ENCODE measurements around the gene ANTXR2.
A peak's percentile ranks its signal among the peaks of the same experiment; 100 is the strongest.

The ANTXR2 gene

DNA sequence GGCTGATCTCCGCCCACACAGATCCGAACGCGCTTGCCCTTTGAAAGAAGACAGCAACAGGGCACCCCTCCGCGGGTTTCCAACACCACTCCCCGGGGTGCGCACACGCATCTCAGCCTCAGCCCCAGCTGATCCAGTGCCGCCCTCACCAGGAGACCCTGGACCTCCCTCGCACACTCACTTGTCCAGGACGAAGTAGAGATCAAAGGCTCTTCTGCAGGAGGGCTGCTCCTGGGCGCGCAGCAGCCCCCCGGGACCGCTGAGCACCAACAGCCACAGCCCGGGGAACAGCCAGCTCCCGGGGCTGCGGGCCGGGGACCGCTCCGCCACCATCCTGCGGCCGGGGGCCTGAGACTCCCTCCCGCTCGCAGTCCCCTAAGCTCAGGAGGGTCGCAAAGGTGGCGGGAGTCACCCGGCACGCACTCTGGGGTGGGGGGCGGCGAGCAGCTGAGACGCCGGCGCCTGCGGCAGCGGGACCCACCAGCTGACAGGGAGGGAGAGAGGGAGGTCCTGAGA is 743 bp downstream of the ANTXR2 start:
- ATAC-seq (replicated peaks; ENCODE audit: extremely low read depth, poor library complexity, severe bottlenecking) (peak; percentile 50), DNase-seq (ENCODE audit: low spot score in 2 of 2) (peak; percentile 34 to 42)
- Mint-ChIP-seq H3K27me3 (no peaks in the 10 kb centered on the region), H3K4me3 (peak overlapping the region; percentile 94), H3K36me3 (ENCODE audit: insufficient read depth) (peaks cover 19% of the 10 kb centered on the region), H3K4me1 (peaks cover 56% of the 10 kb centered on the region), H3K27ac (ENCODE audit: low read depth) (peak overlapping the region; percentile 95), H3K9me3 (no peaks in the 10 kb centered on the region)

DNA sequence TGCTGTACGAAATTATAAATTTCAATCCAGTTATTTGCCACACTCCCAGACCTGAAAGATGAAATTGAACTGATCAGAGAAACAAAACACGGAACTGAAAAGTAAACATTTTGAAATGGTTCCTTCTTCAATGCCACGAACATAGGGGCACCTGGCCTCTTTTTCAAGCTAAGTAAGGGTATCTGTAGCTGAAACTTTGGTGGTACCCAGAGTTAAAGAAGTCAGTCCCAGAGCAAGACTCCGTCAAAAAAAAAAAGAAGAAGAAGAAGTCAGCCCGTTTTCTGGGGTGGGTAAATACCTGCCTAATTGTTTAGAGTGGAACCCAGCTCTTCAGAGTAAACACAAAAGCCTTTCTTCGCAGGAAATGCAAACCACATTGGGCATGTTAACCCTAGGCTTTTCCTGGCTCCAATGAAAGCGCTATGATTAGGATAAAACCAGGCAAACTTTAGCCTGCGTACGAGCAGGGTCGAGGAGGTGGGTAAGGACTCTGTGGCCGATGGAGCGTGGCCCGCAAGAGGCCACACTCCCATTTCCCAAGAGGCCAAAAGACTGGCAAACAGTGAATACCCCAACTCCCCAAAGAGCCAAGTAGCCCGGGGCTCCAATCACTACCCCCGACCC is 1.3 kb downstream of the ANTXR2 start:
- Mint-ChIP-seq H3K4me1 (peaks cover 60% of the 10 kb centered on the region), H3K4me3 (peak overlapping the region; percentile 94), H3K36me3 (ENCODE audit: insufficient read depth) (peaks cover 23% of the 10 kb centered on the region), H3K9me3 (no peaks in the 10 kb centered on the region), H3K27ac (ENCODE audit: low read depth) (peak overlapping the region; percentile 95), H3K27me3 (no peaks in the 10 kb centered on the region)
- ATAC-seq (replicated peaks; ENCODE audit: extremely low read depth, poor library complexity, severe bottlenecking) = no peak
- no peak for DNase-seq (ENCODE audit: low spot score in 2 of 2)

DNA sequence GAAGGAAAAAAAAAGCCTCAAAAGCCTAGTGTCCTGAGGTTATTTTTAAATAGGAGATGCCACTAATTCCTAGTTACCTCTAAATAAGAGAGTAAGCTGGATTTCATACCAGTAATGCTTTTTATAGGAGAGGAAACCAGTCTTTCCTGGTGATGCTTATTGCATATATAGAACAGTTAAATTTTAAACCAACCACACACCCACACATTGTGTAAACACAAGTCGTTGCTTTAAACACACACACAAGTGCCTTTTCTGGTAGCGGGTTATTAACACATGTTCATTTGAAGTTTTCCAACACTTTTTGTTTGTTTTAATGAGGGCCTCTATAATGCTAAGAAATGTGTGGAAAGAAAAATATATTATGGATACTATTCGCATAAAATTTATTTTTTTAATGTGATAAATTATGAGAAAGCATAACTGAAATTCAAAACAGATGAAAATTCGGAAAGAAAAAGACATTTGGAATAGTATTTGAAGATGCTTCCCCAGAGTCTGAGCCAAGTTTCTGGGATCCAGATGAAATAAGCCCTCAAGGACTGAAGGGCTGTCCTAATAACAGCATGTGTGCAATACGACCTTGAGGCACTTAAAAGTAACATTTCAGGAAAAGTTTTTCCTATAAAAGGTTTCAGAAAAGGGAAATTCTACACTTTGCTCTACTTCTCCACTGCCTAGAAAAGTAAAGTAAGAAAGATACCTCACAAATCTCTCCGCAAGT is 2.0 kb downstream of the ANTXR2 start:
- Mint-ChIP-seq H3K27ac (ENCODE audit: low read depth) (peak overlapping the region; percentile 95), H3K4me3 (peak overlapping the region; percentile 94), H3K4me1 (peaks cover 59% of the 10 kb centered on the region), H3K36me3 (ENCODE audit: insufficient read depth) (peaks cover 24% of the 10 kb centered on the region), H3K27me3 (no peaks in the 10 kb centered on the region), H3K9me3 (no peaks in the 10 kb centered on the region)
- no peak for ATAC-seq (replicated peaks; ENCODE audit: extremely low read depth, poor library complexity, severe bottlenecking)
- DNase-seq (ENCODE audit: low spot score in 2 of 2) = no peak

DNA sequence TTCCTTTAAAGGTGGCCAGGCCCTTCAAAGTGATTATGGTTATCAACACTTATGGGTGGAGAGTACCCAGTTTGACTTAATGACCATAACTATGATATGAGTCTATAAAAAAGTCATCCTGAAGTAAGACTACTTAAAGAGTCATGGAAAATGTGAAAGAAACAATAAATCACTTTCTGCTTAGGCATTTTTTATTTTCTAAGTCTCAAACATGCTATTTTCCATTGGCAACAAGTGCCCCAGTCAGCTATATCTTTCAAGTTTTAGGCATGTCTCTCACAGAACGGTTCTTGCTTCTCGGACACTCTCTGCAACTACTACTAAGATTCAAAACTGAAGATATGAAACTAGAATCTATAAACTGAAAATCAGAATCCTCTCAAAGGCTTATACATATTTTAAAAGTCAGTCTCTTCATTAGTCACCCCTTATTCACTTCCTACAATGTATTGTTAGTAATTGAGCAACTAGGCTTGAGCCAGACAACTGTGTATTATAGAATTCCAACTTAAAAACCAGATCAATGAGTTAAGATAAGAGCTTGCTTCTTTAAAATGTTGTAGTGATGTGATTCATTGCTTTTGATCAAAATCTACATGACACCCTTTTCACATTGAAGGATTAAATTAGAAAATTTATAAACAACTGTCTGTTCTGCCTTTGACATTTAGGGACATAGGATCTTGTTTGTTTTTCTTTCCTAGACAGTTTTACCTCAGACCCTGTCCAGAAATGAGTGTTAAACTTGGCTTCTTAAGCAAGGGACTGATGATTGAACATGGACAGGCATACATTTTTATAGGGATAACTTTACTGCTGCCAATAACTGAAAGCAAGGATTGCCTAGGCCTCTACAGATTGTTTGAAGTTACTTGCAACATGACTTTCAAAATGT is 2.9 kb downstream of the ANTXR2 start:
- no peak for ATAC-seq (replicated peaks; ENCODE audit: extremely low read depth, poor library complexity, severe bottlenecking)
- Mint-ChIP-seq H3K27ac (ENCODE audit: low read depth) (peak overlapping the region; percentile 55), H3K27me3 (no peaks in the 10 kb centered on the region), H3K4me3 (peak overlapping the region; percentile 36), H3K9me3 (no peaks in the 10 kb centered on the region), H3K4me1 (peaks cover 50% of the 10 kb centered on the region), H3K36me3 (ENCODE audit: insufficient read depth) (peaks cover 25% of the 10 kb centered on the region)
- DNase-seq (ENCODE audit: low spot score in 2 of 2) = no peak

DNA sequence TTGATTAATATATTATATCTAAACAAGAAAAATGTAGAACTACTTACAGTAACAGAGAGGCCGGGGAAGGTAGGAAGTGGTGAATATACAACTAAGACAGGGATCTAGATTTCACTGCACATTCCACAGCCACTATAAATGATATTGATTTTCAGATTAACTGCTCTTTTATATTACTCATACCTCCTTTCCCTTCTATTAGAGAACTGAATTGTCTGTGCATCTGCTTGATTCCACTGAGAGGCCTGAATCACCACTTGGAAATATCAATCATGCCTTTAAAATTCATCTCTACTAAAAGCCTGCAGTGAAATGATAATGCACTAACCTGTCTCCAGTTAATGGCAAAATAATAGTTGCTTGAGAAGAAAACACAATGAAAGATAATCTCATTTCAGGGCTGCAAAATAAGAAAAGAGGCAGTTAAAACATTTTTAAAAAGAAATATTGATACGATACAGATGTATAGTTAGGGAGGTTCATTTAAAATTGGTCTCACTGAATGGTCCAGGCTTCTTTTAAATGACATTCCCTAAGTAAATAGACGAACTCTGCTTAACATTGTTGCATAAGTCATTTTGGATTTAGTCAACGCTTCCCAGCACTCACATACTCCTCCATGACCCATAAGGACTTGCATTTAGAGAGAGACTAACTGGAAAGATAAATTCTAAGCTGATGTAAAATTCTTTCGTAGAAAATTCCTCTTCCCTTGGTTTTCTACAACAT is 3.8 kb downstream of the ANTXR2 start:
- no peaks in the 10 kb centered on the region for H3K27me3 Mint-ChIP-seq
- ATAC-seq (replicated peaks; ENCODE audit: extremely low read depth, poor library complexity, severe bottlenecking) = no peak
- H3K4me1 Mint-ChIP-seq = peaks cover 46% of the 10 kb centered on the region
- no peak for DNase-seq (ENCODE audit: low spot score in 2 of 2)
- H3K9me3 Mint-ChIP-seq = no peaks in the 10 kb centered on the region
- H3K27ac Mint-ChIP-seq (ENCODE audit: low read depth) = peak overlapping the region; percentile 55
- no peak overlapping the region for H3K4me3 Mint-ChIP-seq
- H3K36me3 Mint-ChIP-seq (ENCODE audit: insufficient read depth) = peaks cover 27% of the 10 kb centered on the region

DNA sequence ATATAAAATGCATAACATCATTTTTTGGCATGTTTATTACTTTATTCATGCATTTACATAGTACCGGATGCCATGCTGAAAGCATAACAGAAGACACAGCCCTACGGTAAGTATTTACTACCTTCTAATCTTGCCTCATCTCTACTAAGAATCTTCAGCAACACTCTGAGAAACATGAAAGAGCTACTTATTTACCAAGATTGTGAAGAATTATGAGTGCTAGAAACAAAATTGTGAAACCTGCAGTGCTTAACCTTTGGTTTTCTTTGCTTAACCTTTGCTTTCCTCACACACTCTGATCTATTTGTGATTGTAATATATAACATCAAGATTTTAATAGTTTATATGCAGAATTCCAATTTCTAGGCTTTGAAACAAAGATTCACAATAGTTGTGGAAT is 7.4 kb downstream of the ANTXR2 start:
- DNase-seq (ENCODE audit: low spot score in 2 of 2) (no peak), ATAC-seq (replicated peaks; ENCODE audit: extremely low read depth, poor library complexity, severe bottlenecking) (no peak)
- H3K9me3 Mint-ChIP-seq = no peaks in the 10 kb centered on the region
- H3K4me1 Mint-ChIP-seq = peaks cover 26% of the 10 kb centered on the region
- peaks cover 24% of the 10 kb centered on the region for H3K36me3 Mint-ChIP-seq (ENCODE audit: insufficient read depth)
- H3K4me3 Mint-ChIP-seq = no peak overlapping the region
- no peaks in the 10 kb centered on the region for H3K27me3 Mint-ChIP-seq
- H3K27ac Mint-ChIP-seq (ENCODE audit: low read depth) = no peak overlapping the region

DNA sequence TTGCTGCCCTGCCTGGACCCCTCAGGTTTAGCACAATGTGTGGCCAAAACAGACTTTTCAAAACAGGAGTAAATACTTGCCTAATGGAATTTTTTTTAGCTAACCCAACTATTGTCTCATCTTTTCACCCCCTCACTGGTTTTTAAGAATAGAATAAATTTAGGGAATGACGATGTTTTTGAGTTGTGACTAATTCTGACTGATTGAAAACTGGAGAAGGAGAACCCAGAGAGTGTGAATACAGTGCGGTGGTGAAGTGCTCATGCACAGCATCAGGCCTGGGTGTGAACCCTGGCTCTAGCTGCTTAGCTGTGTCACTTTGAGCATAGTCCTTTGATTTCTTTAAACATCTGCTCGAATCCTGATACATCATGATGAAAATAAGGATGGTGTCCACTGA is 10.5 kb downstream of the ANTXR2 start:
- peaks cover 30% of the 10 kb centered on the region for H3K4me1 Mint-ChIP-seq
- no peak overlapping the region for H3K4me3 Mint-ChIP-seq
- H3K9me3 Mint-ChIP-seq = no peaks in the 10 kb centered on the region
- peak overlapping the region; percentile 70 for H3K27ac Mint-ChIP-seq (ENCODE audit: low read depth)
- DNase-seq (ENCODE audit: low spot score in 2 of 2) (no peak), ATAC-seq (replicated peaks; ENCODE audit: extremely low read depth, poor library complexity, severe bottlenecking) (no peak)
- H3K36me3 Mint-ChIP-seq (ENCODE audit: insufficient read depth) = peaks cover 34% of the 10 kb centered on the region
- H3K27me3 Mint-ChIP-seq = no peaks in the 10 kb centered on the region

DNA sequence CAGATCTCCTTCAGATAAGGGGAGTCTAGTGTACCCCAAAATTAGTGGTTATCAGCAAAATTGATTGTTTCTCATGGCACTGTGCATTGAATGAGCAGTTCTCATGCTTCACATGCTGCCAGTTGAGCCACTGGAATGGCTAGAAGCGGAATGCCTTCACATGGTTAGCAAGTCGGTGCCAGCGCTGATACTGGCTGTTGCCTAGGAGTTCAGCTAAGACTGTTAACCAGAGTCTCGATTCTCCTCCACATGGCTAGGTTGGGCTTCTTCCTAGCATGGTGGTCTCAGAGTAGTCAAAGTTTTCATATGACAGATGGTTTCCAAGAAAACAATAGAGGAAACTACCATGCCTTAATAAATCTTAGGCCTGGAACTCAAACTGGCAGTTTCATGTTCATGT is 12.2 kb downstream of the ANTXR2 start:
- peaks cover 29% of the 10 kb centered on the region for H3K36me3 Mint-ChIP-seq (ENCODE audit: insufficient read depth)
- peaks cover 24% of the 10 kb centered on the region for H3K4me1 Mint-ChIP-seq
- no peak overlapping the region for H3K27ac Mint-ChIP-seq (ENCODE audit: low read depth)
- no peak for ATAC-seq (replicated peaks; ENCODE audit: extremely low read depth, poor library complexity, severe bottlenecking)
- H3K4me3 Mint-ChIP-seq = no peak overlapping the region
- no peaks in the 10 kb centered on the region for H3K27me3 Mint-ChIP-seq
- DNase-seq (ENCODE audit: low spot score in 2 of 2) = no peak
- no peaks in the 10 kb centered on the region for H3K9me3 Mint-ChIP-seq

DNA sequence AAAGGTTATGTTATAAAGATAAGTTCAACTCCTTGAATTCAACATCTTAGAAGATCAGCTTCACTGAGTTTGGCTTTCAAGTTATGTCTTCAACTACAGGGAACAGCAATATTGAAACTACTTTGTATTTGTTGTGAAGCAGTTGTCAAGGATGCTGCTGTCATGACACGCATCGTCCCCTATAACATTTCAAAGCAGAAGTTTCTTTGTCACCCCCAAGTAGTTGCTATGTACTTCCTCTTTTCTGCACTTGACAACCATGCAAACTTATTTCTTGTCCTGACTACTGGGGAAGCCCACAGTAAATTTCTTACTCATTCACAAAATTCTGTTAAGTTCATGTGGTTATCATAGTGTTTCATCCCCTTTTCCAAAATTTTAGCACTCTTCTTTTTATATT is 14.3 kb downstream of the ANTXR2 start:
- Mint-ChIP-seq H3K4me3 (peak overlapping the region; percentile 61), H3K27ac (ENCODE audit: low read depth) (peak overlapping the region; percentile 98), H3K4me1 (peaks cover 23% of the 10 kb centered on the region), H3K27me3 (no peaks in the 10 kb centered on the region), H3K36me3 (ENCODE audit: insufficient read depth) (peaks cover 31% of the 10 kb centered on the region), H3K9me3 (no peaks in the 10 kb centered on the region)
- DNase-seq (ENCODE audit: low spot score in 2 of 2) (peak in 1 of 2 donors; percentile 56), ATAC-seq (replicated peaks; ENCODE audit: extremely low read depth, poor library complexity, severe bottlenecking) (peak; percentile 98)

DNA sequence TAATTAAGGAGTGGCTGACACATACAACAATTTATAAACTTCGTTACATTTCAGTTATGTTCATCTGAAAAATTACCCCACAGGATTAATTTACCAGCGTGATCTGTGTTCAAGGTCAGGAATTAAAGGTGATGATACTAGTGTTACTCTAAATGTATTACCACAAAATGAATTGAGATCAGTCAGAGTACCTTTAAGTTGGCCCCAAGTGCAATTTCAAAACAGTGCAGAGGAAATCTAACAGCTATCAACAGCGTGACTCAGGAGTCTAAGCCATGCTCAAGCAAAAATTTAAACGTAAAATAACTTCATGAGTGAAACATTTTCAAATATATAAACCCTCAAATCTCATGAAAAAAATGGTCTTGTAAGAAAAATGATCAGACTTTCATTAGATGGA is 18.7 kb downstream of the ANTXR2 start:
- peak overlapping the region; percentile 38 for H3K27ac Mint-ChIP-seq (ENCODE audit: low read depth)
- H3K4me3 Mint-ChIP-seq = no peak overlapping the region
- no peaks in the 10 kb centered on the region for H3K9me3 Mint-ChIP-seq
- no peaks in the 10 kb centered on the region for H3K27me3 Mint-ChIP-seq
- peaks cover 15% of the 10 kb centered on the region for H3K4me1 Mint-ChIP-seq
- DNase-seq (ENCODE audit: low spot score in 2 of 2) (no peak), ATAC-seq (replicated peaks; ENCODE audit: extremely low read depth, poor library complexity, severe bottlenecking) (no peak)
- H3K36me3 Mint-ChIP-seq (ENCODE audit: insufficient read depth) = peaks cover 36% of the 10 kb centered on the region

DNA sequence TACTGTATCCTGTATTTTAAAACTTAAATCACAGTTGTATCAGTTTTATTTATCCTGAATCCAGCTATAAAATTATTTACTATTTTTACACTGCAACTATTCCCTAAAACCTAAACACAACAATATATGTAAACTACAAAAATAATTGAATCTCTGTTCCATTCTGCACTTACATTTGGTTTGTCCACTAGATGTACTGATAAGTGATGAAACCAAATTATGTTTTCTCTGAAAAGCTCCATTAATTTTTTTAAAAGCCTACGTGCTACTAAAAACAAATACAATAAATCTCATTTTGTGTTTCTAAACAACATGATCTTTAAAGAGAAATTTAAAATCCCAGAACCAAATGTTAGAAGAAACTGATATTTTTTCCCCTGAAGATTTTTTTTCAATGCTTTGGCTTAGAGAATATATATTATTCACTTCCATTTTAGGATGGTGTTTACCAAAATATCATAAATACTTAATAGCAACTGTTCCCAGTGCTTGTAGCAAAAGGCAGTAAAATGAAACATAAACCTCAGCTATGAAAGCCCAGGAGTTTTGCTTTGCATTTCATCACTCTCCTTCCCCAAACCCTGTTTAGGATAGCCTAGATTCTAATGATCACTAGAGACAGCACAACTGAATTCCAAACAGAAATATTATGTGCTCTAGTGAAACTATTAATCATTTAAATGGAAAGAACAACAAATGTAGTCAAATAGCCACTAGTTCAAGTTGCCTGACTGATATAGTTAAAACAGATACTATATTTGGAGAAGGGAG is 19.7 kb downstream of the ANTXR2 start:
- H3K27ac Mint-ChIP-seq (ENCODE audit: low read depth) = peak overlapping the region; percentile 38
- H3K4me1 Mint-ChIP-seq = peaks cover 10% of the 10 kb centered on the region
- ATAC-seq (replicated peaks; ENCODE audit: extremely low read depth, poor library complexity, severe bottlenecking) = no peak
- no peaks in the 10 kb centered on the region for H3K9me3 Mint-ChIP-seq
- H3K4me3 Mint-ChIP-seq = no peak overlapping the region
- H3K27me3 Mint-ChIP-seq = no peaks in the 10 kb centered on the region
- DNase-seq (ENCODE audit: low spot score in 2 of 2) = no peak
- peaks cover 35% of the 10 kb centered on the region for H3K36me3 Mint-ChIP-seq (ENCODE audit: insufficient read depth)

Data from central memory CD8-positive, alpha-beta T cell (primary cell).